Left lung (tissue), 14 donors: Measurements from ENCODE around the gene C21orf91. TPM values are rescaled to one million over a fixed set of nuclear protein-coding genes. Genes with fewer than 3 reads are reported as not detected.

Experiments
- ATAC-seq: fragments of 200-7000 bp; cut with Tn5 transposase; one replicate; pipeline ENCODE4 v1.9.1; 2020; ENCODE audit warnings: moderate library complexity
- DNase-seq, 4 donors: peaks; one replicate each; pipeline ENCODE4 v3.0.0-alpha.2; 2013 to 2020
- H3K27ac ChIP-seq, 2 donors: fragments of 200-600 bp; sonication (generic) in 1 of 2; one replicate each; pipeline versions ENCODE4 v1.5.0 to v1.8.0; 2020 to 2021
- H3K27me3 ChIP-seq, 2 donors: fragments of 200-600 bp; sonication (generic) in 1 of 2; one replicate each; pipeline versions ENCODE4 v1.5.0 to v1.8.0; 2020 to 2021
- H3K36me3 ChIP-seq, 2 donors: fragments of 200-600 bp; sonication (generic) in 1 of 2; one replicate each; pipeline versions ENCODE4 v1.5.0 to v1.8.0; 2020 to 2021
- H3K4me1 ChIP-seq, 2 donors: fragments of 200-600 bp; one replicate each; pipeline ENCODE4 v1.8.0; 2021
- H3K4me3 ChIP-seq, 2 donors: fragments of 200-600 bp; sonication (generic) in 1 of 2; one replicate each; pipeline versions ENCODE4 v1.5.0 to v1.8.0; 2020 to 2021; ENCODE audit warnings: mild to moderate bottlenecking in 1 of 2
- H3K9me3 ChIP-seq, 2 donors: fragments of 200-600 bp; sonication (generic) in 1 of 2; one replicate each; pipeline versions ENCODE4 v1.5.0 to v1.8.0; 2020 to 2021
- CTCF ChIP-seq, 2 donors: fragments of 200-600 bp; sonication (generic) in 1 of 2; IDR thresholded peaks; one replicate each; pipeline versions ENCODE4 v1.5.0 to v1.8.0; 2021; ENCODE audit warnings: antibody characterized with exemption in 2 of 2
- intact Hi-C, 2 donors: fragments of 100-400 bp; cut with DNase I; formaldehyde crosslinking; loops; one replicate each; pipeline versions ENCODE4 v1.11.2 to v1.14.2; 2022
- long read RNA-seq, 12 donors: library from polyadenylated mRNA in 2 of 12; unstranded in 2 of 12; transcript quantifications; one replicate each; pipeline ENCODE4 v2.0.0 and lab custom pipeline, GENCODE V29; 2019 to 2026
- polyA plus RNA-seq, 6 donors: library from polyadenylated mRNA; unstranded; fragments of 120-200 nt; gene quantifications; one replicate each; pipeline ENCODE4 v1.2.1, GENCODE V29; 2013; ENCODE audit not compliant: insufficient read length in 6 of 6
- total RNA-seq, 2 donors: library from RNA; stranded (reverse); fragmentation: NEBNext Ultra II Directional; extraction: Animal tissue kit (Norgen Biotek cat#: 25700); gene quantifications; one replicate each; pipeline ENCODE4 v1.2.1, GENCODE V29; 2021
- donor health status: DM: no; HTN: yes; CAD: no.
- donor health status: DM: no; HTN: no; CAD: no.

The C21orf91 gene
- total RNA-seq (10 to 100 TPM; 10.8 to 24.1 TPM), polyA plus RNA-seq (10 to 100 TPM; 18.5 to 22.1 (median 20.5) TPM)
- long read RNA-seq, donor 1, full-length matches to known transcripts, result 4 of 13 reads
- long read RNA-seq, donor 1, partial matches to known transcripts, result 9 of 13 reads
- long read RNA-seq, donor 1, other reads (novel, unspliced or antisense), result 0 of 13 reads
- long read RNA-seq, donor 2, full-length matches to known transcripts, result 4 of 4 reads
- long read RNA-seq, donor 2, partial matches to known transcripts, result 0 of 4 reads
- long read RNA-seq, donor 2, other reads (novel, unspliced or antisense), result 0 of 4 reads
- long read RNA-seq, donor 3, full-length matches to known transcripts, result 3 of 8 reads
- long read RNA-seq, donor 3, partial matches to known transcripts, result 5 of 8 reads
- long read RNA-seq, donor 3, other reads (novel, unspliced or antisense), result 0 of 8 reads
- long read RNA-seq, donor 4, full-length matches to known transcripts, result 2 of 3 reads
- long read RNA-seq, donor 4, partial matches to known transcripts, result 1 of 3 reads
- long read RNA-seq, donor 4, other reads (novel, unspliced or antisense), result 0 of 3 reads
- long read RNA-seq, donor 5, full-length matches to known transcripts, result 1 of 1 reads
- long read RNA-seq, donor 5, partial matches to known transcripts, result 0 of 1 reads
- long read RNA-seq, donor 5, other reads (novel, unspliced or antisense), result 0 of 1 reads
- long read RNA-seq, donor 6, full-length matches to known transcripts, result 5 of 5 reads
- long read RNA-seq, donor 6, partial matches to known transcripts, result 0 of 5 reads
- long read RNA-seq, donor 6, other reads (novel, unspliced or antisense), result 0 of 5 reads
- long read RNA-seq, donor 7, partial matches to known transcripts, result 6 of 6 reads
- long read RNA-seq, donor 7, other reads (novel, unspliced or antisense), result 0 of 6 reads
- long read RNA-seq, donor 8, full-length matches to known transcripts, result 8 of 8 reads
- long read RNA-seq, donor 8, partial matches to known transcripts, result 0 of 8 reads
- long read RNA-seq, donor 8, other reads (novel, unspliced or antisense), result 0 of 8 reads
- long read RNA-seq, donor 9, result 0 reads
- long read RNA-seq, donor 10, full-length matches to known transcripts, result 5 of 5 reads
- long read RNA-seq, donor 10, partial matches to known transcripts, result 0 of 5 reads
- long read RNA-seq, donor 10, other reads (novel, unspliced or antisense), result 0 of 5 reads
- long read RNA-seq, donor 11, result 0 reads
- long read RNA-seq, donor 12, full-length matches to known transcripts, result 3 of 3 reads
- long read RNA-seq, donor 12, partial matches to known transcripts, result 0 of 3 reads
- long read RNA-seq, donor 12, other reads (novel, unspliced or antisense), result 0 of 3 reads

DNA sequence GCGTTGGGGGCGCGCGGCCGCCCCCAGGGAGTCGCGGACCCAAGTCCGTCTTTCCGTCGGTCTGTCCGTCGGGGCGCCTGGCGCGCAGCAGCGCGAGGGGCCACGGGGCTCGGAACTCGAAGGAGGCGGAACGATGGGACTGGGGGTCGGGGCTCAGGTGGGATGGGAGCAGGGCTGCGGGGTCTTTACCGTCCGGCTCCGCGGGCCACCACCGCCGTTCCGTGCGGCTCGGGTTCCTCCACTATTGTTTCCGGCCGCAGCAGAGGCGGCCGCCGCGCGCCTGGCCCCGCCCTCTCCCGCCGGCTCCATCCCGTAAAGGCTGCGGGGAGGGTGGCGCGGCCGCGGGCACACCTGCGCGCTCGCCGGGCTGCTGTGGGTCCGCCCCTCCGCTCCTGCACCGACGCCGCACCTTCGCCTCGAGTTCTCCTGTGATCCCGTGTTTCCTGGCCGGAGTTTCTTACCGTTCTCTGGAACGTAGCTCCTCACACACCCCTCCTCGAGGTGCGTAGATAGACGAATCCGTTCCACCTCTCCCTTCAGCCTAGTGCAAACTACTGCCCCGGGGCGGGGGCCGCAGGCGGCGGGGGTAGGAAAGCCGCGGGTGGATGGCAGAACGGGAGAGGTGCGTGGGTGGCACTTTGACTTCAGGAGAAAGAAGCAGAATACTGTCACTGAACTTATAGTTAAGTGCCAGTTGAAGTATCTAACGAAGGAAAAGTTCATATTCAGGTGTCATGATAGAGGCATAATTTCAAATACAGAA, at the start of gene C21orf91:
TSS of gene C21orf91 (minus strand) at position 243 of the 763 bp plus-strand sequence. CDS start 1,038 bp downstream, outside the sequence.
- Histone ChIP-seq H3K4me3 (peak within 1 kb of the TSS; percentile 89 to 92), H3K27me3 (no peaks in the 10 kb centered on the region)
- intact Hi-C loops, result no loop called here

DNA sequence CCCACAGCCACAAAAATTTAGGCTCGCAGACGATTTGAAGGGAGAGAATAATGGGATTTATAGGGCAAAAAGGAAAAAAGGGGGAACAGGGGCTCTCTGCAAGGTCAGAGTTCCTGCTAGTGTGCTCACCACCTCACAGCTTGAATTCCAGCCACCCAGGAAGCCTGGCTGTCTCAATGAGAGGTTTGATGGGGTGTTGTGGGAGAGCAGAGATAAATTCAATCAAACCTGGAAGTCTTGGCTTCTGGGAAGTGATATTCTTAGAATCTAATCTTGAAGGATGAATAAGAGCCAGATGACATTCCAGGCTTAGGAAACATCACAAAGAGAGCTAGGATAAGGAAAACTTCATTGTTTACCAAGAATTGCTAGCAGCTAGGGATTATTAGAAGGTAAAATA, 47.4 kb upstream of the C21orf91 start:
- no peaks in the 10 kb centered on the region for H3K36me3 ChIP-seq
- no peaks in the 10 kb centered on the region for H3K27me3 ChIP-seq
- ATAC-seq (no peak), DNase-seq (no peak)
- no peaks in the 10 kb centered on the region for H3K4me1 ChIP-seq
- no peak for TF ChIP-seq CTCF (IDR thresholded peaks at IDR 0.05)
- no peak overlapping the region for H3K4me3 ChIP-seq
- intact Hi-C loops, result no loop called here
- no peaks in the 10 kb centered on the region for H3K9me3 ChIP-seq
- H3K27ac ChIP-seq, result no peak overlapping the region

More for the DNA sequence above, at the start of gene C21orf91:
- Histone ChIP-seq H3K27ac (peak within 1 kb of the TSS; percentile 91 to 94), H3K36me3 (no peaks in the 10 kb centered on the region), H3K9me3 (no peaks in the 10 kb centered on the region), H3K4me1 (peaks cover 5 to 26% of the 10 kb centered on the region in 2 donors)
- TF ChIP-seq CTCF (IDR thresholded peaks at IDR 0.05), result no peak
- DNase-seq (peak; percentile 88 to 96 (median 92)), ATAC-seq (peak; percentile 97)

DNA sequence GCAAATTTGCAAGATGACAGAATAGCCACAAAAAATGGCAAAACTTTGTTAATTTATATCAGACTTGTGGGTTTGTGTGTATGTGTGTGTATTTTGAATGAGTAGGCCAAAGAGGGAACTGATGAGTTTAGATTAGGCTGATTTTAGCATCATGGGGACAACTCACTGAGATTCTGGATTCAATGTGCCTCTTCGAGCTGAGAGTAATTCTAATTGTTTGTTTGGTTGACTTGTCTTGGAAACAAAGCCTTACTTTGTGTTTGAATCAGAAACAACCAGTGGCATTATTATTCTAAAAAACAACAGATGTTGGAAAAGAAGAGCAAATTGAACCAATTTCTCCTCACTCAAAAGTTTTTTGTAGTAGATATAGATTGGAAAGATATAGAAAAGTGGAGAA, 40.5 kb upstream of the C21orf91 start:
- ATAC-seq, result no peak
- Histone ChIP-seq H3K27me3 (no peaks in the 10 kb centered on the region), H3K9me3 (no peaks in the 10 kb centered on the region), H3K4me1 (no peaks in the 10 kb centered on the region), H3K36me3 (no peaks in the 10 kb centered on the region), H3K27ac (no peak overlapping the region), H3K4me3 (no peak overlapping the region)
- no peak for TF ChIP-seq CTCF (IDR thresholded peaks at IDR 0.05)
- intact Hi-C loops, result no loop called here
- DNase-seq, result no peak

DNA sequence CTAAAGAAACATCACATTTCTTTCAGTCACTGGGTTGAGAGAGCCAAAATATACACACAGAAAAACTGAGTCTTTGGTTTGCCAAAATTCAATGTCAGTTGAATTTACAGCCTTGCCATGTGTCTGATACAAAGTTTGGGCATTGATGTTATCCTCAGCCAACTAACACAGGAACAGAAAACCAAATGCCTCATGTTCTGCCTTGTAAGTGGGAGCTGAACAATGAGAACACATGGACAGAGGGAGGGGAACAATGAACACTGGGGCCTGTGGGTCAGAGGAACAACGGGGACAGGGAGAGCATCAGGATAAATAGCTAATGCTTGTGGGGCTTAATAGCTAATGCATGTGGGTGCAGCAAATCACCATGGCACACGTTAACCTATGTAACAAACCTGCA, 39.6 kb upstream of the C21orf91 start:
- intact Hi-C loops, result no loop called here
- no peak overlapping the region for H3K4me3 ChIP-seq
- no peak for DNase-seq
- H3K36me3 ChIP-seq, result no peaks in the 10 kb centered on the region
- H3K4me1 ChIP-seq, result no peaks in the 10 kb centered on the region
- no peaks in the 10 kb centered on the region for H3K27me3 ChIP-seq
- no peak for ATAC-seq
- no peak for TF ChIP-seq CTCF (IDR thresholded peaks at IDR 0.05)
- H3K9me3 ChIP-seq, result no peaks in the 10 kb centered on the region
- H3K27ac ChIP-seq, result no peak overlapping the region
